HG02763 (cell line): ENCODE measurements around the gene BZW2.

ENCODE experiments used
- ATAC-seq: cut with Tn5 transposase; IDR thresholded peaks from one replicate; pipeline ENCODE4 v1.9.1; 2021; ENCODE audit warnings: mild to moderate bottlenecking, moderate library complexity; ENCODE audit not compliant: unreplicated experiment

The BZW2 gene

DNA sequence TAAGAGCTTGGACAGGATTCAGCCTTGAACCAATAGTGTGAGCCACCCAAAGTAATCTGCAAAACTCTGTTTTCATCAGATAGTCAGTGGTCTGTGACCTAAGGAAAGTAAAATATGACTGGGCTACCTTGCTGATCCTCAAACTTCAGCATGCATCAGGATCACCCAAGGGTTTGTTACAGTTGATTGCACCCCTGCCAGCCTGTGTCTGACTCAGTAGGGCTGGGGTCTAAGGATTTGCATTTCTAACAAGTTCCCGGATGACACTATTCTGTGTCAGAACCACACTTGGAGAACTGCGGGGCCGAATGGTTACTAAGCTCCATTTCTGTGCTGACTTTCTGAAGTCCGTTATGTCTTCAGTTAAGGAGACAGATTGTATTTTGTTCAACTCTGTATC lies 66.9 kb downstream of the BZW2 start:
- ATAC-seq, result no peak

DNA sequence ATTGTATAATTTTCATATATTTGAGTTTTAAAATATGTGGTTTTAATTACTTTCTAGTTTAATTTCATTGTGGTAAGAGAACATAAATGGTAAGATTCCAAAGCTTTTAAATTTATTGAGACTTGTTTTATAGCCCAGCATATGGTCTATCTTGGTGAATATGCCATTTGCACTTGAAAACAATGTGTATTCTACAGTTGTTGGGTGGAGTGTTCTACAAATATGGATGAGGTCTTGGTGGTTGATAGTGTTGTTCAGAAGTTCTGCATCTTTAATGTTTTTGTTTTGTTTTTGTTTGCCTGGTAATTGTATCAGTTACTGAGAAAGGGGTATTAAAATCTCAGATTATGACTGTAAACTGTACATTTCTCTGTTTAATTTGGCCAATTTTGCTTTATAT lies 69.9 kb downstream of the BZW2 start:
- no peak for ATAC-seq

DNA sequence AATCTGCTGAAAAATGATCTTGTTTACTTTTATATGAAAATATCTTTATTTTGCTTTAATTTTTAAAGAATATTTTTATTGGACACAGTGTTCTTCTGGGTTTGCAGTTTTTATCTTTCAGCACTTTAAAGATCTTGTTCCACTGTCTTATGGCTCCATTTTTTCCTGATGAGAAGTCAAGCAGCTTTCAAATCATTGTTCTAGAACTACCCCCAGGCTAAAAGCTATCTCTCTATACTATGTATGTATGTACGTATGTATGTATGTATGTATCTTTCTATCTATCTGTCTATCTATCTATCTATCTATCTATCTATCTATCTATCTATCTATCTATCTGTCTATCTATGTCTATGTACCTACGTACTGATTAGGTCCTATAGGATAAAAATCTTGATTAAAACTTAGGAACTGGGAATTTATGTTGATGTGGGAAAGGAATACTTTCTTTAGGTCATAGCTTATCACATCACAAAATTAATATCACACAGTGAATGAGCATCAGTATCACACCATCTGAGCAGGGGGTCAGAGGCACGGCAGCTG lies 72.2 kb downstream of the BZW2 start:
- no peak for ATAC-seq

DNA sequence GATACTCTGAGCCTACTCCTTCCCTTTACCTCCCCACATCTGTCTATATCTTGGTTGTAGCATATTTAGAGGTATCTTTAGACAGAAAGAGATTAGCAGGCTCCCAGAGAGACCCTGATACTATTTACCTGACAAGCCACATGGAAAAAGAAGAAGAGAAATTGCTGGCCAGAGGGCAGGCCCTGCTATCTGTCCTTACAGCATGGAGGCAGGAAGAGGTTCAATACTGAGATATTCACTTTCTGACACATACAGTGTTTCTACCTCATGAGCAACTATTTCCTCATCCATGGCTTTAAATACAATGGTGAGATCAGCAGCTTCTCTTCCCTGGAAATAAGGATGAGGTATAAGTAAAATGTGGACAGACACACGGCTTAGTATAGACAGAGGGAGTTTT lies 73.7 kb downstream of the BZW2 start:
- ATAC-seq, result no peak

DNA sequence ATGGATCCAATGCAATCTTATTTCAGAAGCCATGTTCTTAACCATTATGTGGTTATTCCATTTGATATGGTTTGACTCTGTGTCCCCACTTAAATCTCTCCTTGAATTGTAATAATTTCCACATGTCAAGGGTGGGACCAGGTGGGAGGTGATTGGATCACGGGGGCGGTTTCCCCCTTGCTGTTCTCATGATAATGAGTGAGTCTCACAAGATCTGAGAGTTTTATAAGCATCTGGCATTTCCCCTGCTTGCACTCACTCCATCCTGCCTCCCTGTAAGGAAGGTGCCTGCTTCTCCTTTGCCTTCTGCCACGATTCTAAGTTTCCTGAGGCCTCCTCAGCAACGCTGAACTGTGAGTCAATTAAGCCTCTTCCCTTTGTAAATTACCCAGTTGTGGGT lies 75.6 kb downstream of the BZW2 start:
- ATAC-seq, result no peak

DNA sequence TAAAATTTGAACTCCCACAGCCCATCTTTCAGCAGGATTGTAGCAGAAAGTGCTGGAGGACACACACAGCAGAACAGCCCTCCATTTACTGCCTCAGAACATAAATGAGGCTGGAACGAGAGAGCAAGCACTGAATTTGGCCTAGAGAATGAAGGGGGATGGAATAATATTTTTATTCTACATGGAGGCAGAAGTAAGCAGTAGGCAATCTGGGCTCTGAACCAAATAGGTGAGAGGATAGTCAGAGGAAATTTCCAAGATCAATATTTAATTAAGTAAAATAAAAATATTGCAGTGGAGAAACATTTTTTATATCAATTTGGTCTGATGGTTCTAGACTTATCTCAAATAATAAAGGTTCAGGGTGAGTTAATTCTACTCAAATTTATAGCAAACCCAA lies 78.4 kb downstream of the BZW2 start:
- ATAC-seq, result no peak

DNA sequence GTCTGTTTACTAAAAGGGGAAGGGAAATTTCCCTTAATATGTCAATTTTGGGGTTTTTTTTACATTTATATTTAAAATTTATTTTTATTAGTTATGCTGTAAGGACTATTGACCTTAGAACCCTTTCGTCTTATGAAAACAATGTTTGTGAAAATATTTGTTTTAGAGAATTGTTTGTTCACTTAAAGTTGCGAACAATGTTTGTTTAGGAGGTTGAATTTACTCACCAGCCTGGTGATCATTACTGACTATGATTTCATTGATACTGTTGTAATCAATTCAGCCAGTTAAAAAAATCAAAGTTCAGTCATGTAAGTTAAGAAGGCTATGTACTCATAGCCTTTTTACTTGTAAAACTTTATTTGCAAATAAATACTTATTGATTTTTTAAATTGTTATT lies 80.2 kb downstream of the BZW2 start:
- no peak for ATAC-seq

DNA sequence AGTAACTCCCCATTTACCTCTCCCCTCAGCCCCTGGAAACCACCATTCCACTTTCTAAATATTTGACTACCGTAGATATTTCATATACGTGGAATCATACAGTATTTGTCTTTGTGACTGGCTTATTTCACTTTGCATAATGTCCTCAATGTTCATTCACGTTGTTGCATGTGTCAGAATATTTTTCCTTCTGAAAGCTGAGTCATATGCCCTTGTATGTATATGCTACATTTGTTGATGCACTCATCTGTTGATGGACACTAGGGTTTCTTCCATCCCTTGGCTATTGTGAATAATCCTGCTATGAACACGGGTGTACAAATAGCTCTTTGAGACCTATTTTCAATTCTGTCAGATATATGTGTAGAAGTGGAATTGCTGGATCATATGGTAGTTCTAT lies 81.8 kb downstream of the BZW2 start:
- no peak for ATAC-seq

DNA sequence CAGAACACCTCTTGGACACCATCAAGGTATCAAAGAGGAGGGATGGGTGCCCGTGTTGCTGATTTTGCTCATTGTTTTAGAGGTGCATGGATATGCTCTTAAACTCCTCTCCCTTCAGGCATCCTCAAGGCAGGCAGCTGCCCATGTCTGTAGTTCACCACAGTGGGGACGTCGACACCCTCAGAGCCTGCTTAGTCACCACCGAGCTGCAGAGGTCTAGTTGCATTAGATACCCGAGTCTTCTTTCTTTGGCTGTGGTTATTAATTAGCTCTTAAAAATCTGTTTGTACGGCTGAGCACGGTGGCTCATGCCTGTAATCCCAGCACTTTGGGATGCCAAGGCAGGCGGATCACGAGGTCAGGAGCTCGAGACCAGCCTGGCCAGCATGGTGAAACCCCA lies 82.8 kb downstream of the BZW2 start:
- ATAC-seq, result no peak

DNA sequence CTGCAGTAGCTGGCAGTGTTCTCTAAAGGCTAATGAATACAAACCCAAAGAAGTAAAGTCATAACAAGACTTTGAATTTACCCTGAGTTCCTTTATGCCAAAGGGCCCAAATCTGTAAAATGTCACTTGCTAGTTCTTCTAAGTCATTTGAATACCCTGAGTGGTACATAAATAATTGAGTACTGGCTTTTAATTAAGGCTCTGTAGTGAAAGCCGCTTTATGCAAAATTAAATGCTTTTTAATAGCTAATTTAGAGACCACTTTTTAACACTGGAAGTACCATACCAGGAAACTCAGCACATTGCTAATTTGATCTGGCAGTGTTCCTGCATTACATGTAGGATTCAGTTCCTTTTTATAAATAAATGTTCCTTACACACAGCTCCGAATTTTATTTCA lies 83.6 kb downstream of the BZW2 start:
- ATAC-seq, result no peak

DNA sequence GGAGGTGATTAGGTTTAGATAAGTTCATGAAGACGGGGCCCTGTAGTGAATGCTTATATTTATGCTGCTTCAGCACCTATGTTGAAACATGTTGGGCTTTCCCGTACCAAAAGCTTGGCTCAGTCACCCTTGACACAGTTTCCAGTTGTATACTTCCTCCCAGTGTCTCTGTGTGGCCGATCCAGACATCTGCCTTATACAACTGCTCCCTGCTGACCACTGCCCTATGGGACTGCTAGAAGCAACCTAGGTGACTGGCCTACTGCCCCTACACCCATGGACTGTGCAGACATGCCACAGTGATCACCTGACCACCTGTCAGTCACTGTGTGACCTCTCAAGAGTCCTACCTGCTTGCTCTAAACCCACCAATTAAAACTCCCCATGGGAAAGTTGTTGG lies 85.0 kb downstream of the BZW2 start:
- ATAC-seq, result no peak

DNA sequence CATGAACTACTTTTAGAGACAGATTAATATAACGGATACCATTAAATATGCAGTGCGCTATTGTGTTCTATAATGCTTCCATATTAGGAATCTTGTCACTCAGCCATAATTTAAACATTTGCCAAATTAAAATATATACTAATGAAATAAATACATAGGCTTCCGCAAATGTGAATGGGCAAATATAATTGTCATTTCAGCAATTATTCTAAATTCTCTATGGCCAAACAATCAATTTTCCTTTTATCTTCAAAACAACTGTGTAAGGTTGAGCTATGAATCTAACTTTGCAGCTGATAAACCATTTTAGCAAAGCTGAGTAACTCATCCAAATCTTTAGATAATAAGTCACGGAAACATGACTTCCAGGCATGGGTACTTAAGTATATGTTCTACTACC lies 86.8 kb downstream of the BZW2 start:
- no peak for ATAC-seq

DNA sequence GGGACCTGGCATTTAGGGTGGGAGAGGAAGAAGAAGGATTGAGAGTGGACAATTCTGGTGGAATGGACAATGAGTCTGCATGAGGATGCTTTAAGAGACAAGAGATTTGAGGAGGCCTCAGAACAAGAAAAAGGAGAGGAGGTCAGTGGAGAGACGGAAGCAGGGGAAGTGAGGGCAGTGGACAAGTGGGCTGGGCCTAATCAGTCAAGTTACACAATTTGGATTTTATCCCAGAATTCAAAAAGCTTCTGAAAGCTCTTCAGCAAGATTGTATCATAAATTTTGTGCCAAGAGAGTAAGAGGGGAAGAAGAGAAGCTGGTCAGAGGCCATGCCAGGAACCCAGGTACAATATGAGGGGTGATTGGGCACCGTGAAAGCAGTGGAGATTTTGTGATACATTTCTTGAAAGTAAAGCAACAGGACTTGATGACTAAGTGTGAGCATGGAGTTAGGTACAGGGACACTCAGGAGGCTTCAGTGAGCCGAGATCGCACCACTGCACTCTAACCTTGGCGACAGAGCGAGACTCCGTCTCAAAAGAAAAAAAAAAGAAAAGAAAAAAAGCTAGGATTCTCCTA lies 88.3 kb downstream of the BZW2 start:
- no peak for ATAC-seq

DNA sequence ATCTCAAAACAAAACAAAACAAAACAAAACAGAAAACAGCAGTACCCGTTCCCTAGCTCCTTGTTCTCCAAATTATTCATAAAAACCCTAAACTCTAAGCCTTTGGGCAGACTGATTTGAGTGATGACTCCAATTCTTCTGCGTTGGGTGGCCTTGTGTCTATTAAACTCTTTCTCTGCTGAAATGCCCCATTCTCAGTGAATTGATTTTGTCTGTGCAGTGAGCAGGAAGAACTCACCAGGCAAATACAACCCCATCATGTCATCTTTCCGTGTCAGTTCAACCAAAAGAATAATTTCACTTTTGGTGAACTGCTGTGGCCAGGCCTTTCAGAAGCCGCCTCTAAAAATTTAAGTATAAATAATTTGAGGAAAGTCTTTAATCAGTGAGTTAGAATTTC lies 89.0 kb downstream of the BZW2 start:
- no peak for ATAC-seq

DNA sequence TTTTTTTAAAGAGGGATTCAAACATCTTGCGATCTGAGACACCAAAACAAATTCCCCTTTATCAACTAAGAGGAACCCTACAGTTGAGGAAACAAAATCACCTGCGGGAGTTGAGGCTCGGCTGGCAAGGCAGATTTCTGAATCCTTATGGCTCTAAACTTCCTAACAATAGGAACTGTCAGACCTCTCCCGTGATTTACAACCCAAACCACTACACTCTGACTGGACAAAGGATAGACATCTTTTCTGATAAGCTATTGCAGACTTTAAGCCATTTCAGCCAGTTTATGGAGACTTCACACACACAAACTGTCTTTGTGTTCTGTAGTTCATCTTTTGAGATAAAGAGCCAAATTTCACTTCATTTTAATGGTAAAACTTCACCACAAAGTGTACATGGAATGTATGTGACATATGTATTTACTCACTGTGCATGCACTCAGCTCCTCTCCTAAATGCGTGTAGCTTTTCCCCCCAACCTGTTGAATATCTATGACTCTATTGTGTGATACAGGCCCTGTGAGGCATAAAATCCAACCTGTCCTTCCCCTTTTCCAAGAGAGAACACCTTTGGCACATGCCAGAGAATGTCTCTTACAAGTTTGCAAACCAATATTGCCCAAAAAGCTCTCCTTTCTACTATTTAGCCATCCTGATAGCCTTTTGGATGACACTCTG lies 92.2 kb downstream of the BZW2 start:
- ATAC-seq, result no peak

DNA sequence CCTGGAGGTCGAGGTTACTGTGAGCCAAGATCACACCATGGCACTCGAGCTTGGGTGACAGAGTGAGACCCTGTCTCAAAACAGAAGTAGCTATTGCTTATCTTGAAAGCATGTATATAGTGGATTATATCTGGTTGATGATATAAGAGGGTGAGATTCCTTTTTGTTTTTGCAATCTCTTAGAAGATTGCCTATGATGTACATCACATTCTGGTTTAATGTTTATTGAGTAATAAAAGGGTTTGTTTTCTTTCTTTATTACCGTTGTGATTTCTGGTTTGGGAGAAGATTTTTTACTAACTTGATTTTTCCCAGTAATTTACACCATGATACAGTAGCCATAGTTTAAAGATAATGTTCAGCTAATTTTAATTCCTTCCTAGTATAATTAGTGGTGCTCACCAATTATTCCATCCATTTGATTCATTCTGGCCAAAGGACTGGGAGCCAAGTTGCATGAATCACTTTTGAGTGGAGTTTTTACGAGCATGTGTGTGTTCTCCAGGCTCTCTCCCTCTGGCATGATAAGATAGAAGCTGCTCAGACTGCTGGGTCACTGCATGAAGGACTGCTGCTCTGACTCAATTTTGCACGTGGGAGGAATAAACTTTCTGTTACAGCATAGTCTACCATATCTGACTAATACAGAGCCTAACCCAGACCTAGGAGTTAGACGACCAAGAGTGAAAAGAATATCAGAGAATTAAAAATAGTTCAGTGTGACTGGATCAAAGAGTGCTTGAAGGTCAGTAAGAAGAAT lies 94.1 kb downstream of the BZW2 start:
- no peak for ATAC-seq

DNA sequence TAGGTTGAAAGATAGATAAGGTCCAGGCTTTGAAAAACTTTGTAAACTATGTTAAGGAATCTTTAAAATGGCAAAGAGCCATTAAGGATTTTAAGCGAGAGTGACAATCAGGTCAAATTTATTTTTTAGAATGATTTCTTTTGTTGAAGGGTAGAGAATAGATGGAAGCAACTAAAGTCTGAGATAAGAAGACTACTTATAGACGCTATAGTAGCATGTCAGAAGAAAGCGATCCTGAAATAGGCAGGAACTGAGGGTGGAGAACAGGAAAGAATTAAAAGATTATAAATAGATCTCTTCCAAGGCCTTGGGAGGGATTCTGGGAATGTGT lies 94.6 kb downstream of the BZW2 start:
- ATAC-seq, result no peak

DNA sequence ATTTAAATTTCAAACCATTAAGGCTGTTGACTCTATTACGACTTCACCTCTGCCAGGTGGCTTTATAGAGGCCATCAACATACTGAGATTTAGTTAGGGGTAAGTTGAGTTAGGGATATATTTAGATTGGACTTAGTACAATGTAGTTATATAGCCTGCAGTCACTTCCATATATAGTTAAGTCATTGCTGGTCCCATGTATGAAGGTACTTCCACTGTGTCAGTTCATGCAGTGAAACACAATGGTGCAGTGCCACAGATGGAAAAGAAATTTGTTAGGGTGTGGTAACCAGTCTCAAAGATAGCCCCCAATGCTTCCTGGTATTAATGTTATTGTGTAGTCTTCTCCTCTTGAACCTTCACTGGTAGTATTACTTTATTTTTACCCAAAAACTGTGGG lies 95.0 kb downstream of the BZW2 start:
- ATAC-seq, result no peak

DNA sequence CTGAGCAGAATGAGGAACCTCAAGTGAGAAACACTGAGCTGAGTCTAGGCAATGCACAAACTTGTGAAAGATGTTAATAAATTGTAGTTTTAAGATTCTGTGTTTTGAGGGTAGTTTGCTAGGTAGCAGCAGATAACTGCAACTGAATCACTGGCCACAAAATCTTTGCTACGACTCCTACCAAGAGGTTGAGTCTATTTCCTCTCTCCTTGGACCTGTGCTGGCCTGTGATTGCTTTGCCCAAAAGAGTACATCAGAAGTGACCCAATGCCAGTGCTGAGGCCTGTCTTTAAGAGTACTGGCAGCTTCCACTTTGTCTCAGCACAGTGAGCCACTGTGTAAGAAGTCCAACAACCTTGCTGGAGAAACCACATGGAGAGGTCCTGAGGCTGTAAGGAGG lies 95.7 kb downstream of the BZW2 start:
- no peak for ATAC-seq

DNA sequence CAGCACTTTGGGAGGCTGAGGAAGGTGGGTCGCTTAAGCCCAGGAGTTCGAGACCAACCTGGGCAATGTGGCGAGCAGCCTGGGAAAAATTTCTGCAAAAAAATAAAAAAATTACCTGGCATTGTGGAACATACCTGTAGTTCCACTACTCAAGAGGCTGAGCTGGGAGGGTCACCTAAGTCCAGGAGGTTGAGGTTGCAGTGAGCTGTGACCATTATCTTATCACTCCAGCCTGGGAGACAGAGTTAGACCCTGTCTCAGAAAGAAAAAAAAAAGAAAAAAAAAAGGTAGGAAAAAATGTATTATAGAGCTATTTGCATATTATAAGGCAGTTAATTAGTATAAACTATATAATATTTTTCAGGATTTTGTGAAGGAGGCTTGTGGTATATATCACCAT lies 96.6 kb downstream of the BZW2 start:
- no peak for ATAC-seq

DNA sequence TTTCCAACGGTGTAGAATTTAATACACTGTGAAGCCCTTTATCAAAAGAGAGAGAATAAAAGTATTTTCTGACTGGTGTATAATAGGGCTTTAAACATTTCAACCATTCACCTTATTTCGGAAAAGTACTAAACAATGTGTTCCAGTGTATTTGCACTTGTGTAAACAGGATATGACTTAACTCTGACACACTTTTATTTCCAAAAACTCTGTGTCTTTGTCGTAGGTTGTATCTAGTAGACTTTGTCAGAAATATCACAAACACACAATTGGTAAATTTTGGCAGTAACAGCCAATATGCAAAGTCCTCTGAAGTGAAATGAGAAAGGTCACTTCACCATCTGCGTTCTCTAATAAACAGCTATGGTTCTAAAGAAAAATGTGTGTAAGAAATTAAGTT lies 97.3 kb downstream of the BZW2 start:
- no peak for ATAC-seq

DNA sequence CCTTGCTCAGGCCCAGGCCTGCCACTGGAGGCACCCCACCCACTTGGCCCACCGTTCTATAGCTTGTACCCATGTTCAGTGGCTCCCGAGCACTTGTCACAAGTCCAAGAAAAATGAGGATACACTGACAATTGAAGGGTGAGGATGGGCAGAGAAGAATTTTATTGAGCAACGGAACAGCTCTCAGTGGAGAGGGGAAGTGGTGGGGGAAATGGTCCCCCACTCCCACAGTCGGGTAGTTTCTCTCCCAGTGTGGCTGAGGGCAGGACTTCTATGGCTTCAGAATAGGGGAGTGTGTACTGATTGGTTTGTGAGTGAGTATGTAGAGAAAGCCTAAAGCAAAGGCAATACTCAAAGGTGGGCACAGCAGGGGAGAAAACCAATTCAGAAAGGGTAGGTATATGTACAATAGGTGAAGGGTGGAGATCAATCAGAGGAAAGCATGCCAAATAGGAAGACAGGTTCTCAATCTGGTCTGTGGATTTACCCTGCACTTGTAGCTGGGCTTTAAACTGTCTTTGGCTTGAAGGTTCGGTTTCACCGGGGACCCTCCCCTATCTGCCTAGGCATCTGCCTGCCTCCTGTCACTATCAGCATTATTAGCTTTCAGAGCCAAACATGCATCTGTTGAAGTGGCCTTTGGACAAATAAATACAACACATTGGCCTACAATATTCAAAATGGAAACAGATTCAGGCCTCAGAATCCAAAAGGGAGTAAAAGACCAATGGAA lies 98.7 kb downstream of the BZW2 start:
- ATAC-seq, result no peak
